Endothelial cell of umbilical vein (primary cell): ENCODE data around the gene IL6R. TPM values are rescaled to one million over a fixed set of nuclear protein-coding genes. Genes with fewer than 3 reads are reported as not detected.

ENCODE experiments used
- BruUV-seq: library from RNA; stranded (reverse); fragments of 400-500 nt; replicated peaks from 2 replicates; lab custom pipeline; 2021; lab: Mats Ljungman, UMichigan
- CTCF ChIA-PET: fragments of 300-600, 350-600 bp; sonication (Branson Sonifier 250); formaldehyde crosslinking; loops from one replicate; lab custom pipeline; 2021; ENCODE audit warnings: antibody characterized with exemption, inconsistent platforms; lab: Charles Lee
- POLR2A ChIA-PET: fragments of 300-600, 350-600 bp; sonication (Branson Sonifier 250); formaldehyde crosslinking; loops from one replicate; lab custom pipeline; 2021; ENCODE audit warnings: antibody characterized with exemption, inconsistent platforms; lab: Charles Lee
- DNase-seq: peaks from one replicate; pipeline ENCODE4 v3.0.0-alpha.2; 2011; ENCODE audit warnings: low read depth, low spot score
- FAIRE-seq: peaks from 2 replicates; lab custom pipeline; 2011; peaks lifted over from hg19 to GRCh38; lab: Jason Lieb, UNC
- H2AFZ ChIP-seq: 2 replicates; pipeline ENCODE4 v1.6.0; 2012; ENCODE audit warnings: low read depth, low read length, control low read depth, inconsistent platforms
- H3K27ac ChIP-seq: 2 replicates; pipeline ENCODE4 v1.5.1; 2011; ENCODE audit warnings: low read depth, mild to moderate bottlenecking, control low read depth, low read length, moderate library complexity; ENCODE audit not compliant: insufficient read depth
- H3K27me3 ChIP-seq, 2 experiments: 2 replicates each; pipeline versions ENCODE4 v1.6.0 to v1.6.1; 2011; ENCODE audit warnings: low read length in 2 of 2, mixed read lengths in 1 of 2; ENCODE audit not compliant: control insufficient read depth in 2 of 2, insufficient read depth in 2 of 2
- H3K36me3 ChIP-seq, 2 experiments: 2 replicates in 1 of 2; 3 replicates in 1 of 2; pipeline ENCODE4 v1.5.1; 2011; ENCODE audit warnings: low read length in 2 of 2, mild to moderate bottlenecking in 1 of 2, moderate library complexity in 1 of 2; ENCODE audit not compliant: control insufficient read depth in 2 of 2, insufficient read depth in 2 of 2; ENCODE audit errors: extremely low read depth in 1 of 2
- H3K4me1 ChIP-seq: 3 replicates; pipeline ENCODE4 v1.5.1; 2011; ENCODE audit warnings: mild to moderate bottlenecking, low read length; ENCODE audit not compliant: control insufficient read depth, insufficient read depth; ENCODE audit errors: extremely low read depth
- H3K4me2 ChIP-seq: 2 replicates; pipeline ENCODE4 v1.6.1; 2011; ENCODE audit warnings: low read length, control low read depth, mixed read lengths; ENCODE audit not compliant: insufficient read depth
- H3K4me3 ChIP-seq, 3 experiments: fragments of 200-600 bp in 1 of 3; sonication (generic), shearing (Covaris generic) in 1 of 3; replicated peaks in 1 of 3; 2 replicates each; pipeline ENCODE4 v1.5.1; 2011 to 2016; ENCODE audit warnings: control low read depth in 3 of 3, low read length in 3 of 3, mild to moderate bottlenecking in 2 of 3, inconsistent platforms in 1 of 3, low read depth in 1 of 3, moderate library complexity in 1 of 3; ENCODE audit not compliant: insufficient read depth in 1 of 3
- H3K79me2 ChIP-seq: 2 replicates; pipeline ENCODE4 v1.6.0; 2012; ENCODE audit warnings: low read length, inconsistent platforms; ENCODE audit not compliant: control insufficient read depth, insufficient read depth
- H3K9ac ChIP-seq: replicated peaks from 2 replicates; pipeline ENCODE3; 2011; ENCODE audit warnings: low read length, control low read depth; ENCODE audit not compliant: insufficient read depth; ENCODE audit errors: extremely low read depth
- H3K9me1 ChIP-seq: replicated peaks from 3 replicates; pipeline ENCODE4 v1.6.0; 2011; ENCODE audit warnings: mild to moderate bottlenecking, low read length; ENCODE audit not compliant: control insufficient read depth, insufficient read depth; ENCODE audit errors: extremely low read depth
- H3K9me3 ChIP-seq: replicated peaks from 2 replicates; pipeline ENCODE4 v1.5.1; 2012; ENCODE audit warnings: low read length, inconsistent platforms; ENCODE audit not compliant: control insufficient read depth, insufficient read depth
- H4K20me1 ChIP-seq: replicated peaks from 2 replicates; pipeline ENCODE3; 2011; ENCODE audit warnings: mild to moderate bottlenecking, low read length; ENCODE audit not compliant: control insufficient read depth, insufficient read depth; ENCODE audit errors: extremely low read depth
- CTCF ChIP-seq, 2 donors: IDR thresholded peaks; 1 replicate in 1 of 2; 2 replicates in 1 of 2; pipeline ENCODE4 v1.5.1; 2011; ENCODE audit warnings: low read length in 2 of 2, mild to moderate bottlenecking in 2 of 2, moderate library complexity in 2 of 2, control low read depth in 1 of 2, inconsistent platforms in 1 of 2, low read depth in 1 of 2; ENCODE audit not compliant: insufficient read depth in 1 of 2; ENCODE audit errors: extremely low read depth in 1 of 2
- EZH2 ChIP-seq: IDR thresholded peaks from 2 replicates; pipeline ENCODE4 v1.6.1; 2012; ENCODE audit warnings: borderline replicate concordance, low read depth, mild to moderate bottlenecking, moderate library complexity, low read length, inconsistent platforms; ENCODE audit not compliant: severe bottlenecking
- FOS ChIP-seq: IDR thresholded peaks from 2 replicates; pipeline ENCODE4 v1.6.1; 2011; ENCODE audit warnings: mild to moderate bottlenecking, low read length, moderate library complexity, borderline replicate concordance; ENCODE audit not compliant: insufficient read depth
- GATA2 ChIP-seq: IDR thresholded peaks from 2 replicates; pipeline ENCODE4 v1.7.0; 2011; ENCODE audit warnings: low read depth, mild to moderate bottlenecking, moderate library complexity, mixed read lengths, low read length; ENCODE audit not compliant: insufficient read length, insufficient read depth
- JUN ChIP-seq: IDR thresholded peaks from 2 replicates; pipeline ENCODE4 v1.6.1; 2011; ENCODE audit warnings: borderline replicate concordance, low read depth; ENCODE audit not compliant: insufficient read length, insufficient read depth
- MYC ChIP-seq: IDR thresholded peaks from one replicate; pipeline ENCODE4 v1.6.1; 2011; ENCODE audit warnings: mild to moderate bottlenecking, low read depth, low read length
- POLR2A ChIP-seq: IDR thresholded peaks from 2 replicates; pipeline ENCODE4 v1.6.1; 2012; ENCODE audit warnings: low read depth, mild to moderate bottlenecking, control low read depth, low read length
- POLR2AphosphoS5 ChIP-seq: IDR thresholded peaks from 2 replicates; pipeline ENCODE4 v1.6.1; 2012; ENCODE audit warnings: low read depth, mild to moderate bottlenecking, control low read depth, low read length, moderate library complexity; ENCODE audit not compliant: insufficient read depth
- dilution Hi-C: fragments of 300-500 bp; cut with MboI; formaldehyde crosslinking; loops from one replicate; pipeline ENCODE4 v1.15.0; 2019; ENCODE audit warnings: low sequenced_read_pairs; ENCODE audit not compliant: extremely low pct_ligation_motif_present
- intact Hi-C: fragments of 100-400 bp; cut with micrococcal nuclease; formaldehyde crosslinking; loops from one replicate; pipeline ENCODE4 v1.10.0; 2022
- polyA plus RNA-seq, 4 experiments: library from polyadenylated mRNA; depleted of rRNA in 3 of 4; stranded (reverse) in 3 of 4; unstranded in 1 of 4; fragments of >200 nt; gene quantifications; 2 replicates each; pipeline versions ENCODE4 v1.2.1 to v1.2.3, GENCODE V29; 2011 to 2012; ENCODE audit warnings: missing spikeins in 1 of 4
- total RNA-seq: library from RNA; stranded (reverse); gene quantifications from 2 replicates; pipeline ENCODE4 v1.2.3, GENCODE V29; 2021

IL6R gene
- total and polyA plus RNA-seq, 2 donors (not counting 3 experiments of a cell fraction or from before 2014, with no cell fraction given), result 4.8 to 5.1 TPM

GRCh38 chr1:154422521-154422920 lies 17.4 kb downstream of the IL6R start:
- no peak for DNase-seq
- BruUV-seq, result no TSS peak
- Histone ChIP-seq H3K9me1 (no peaks in the 10 kb centered on the region), H4K20me1 (no peaks in the 10 kb centered on the region), H3K4me1 (peaks cover 43% of the 10 kb centered on the region), H3K9ac (no peak overlapping the region), H3K36me3 (no peaks in the 10 kb centered on the region), H2AFZ (no peak overlapping the region), H3K27me3 (no peaks in the 10 kb centered on the region), H3K4me2 (no peak overlapping the region), H3K79me2 (no peaks in the 10 kb centered on the region), H3K27ac (no peak overlapping the region), H3K9me3 (no peaks in the 10 kb centered on the region), H3K4me3 (no peak overlapping the region)
- POLR2A ChIA-PET, result interaction anchor here (0.6 kb wide), 1 partner anchor 75 kb away, joined by 3 read pairs; no protein-coding TSS in a partner anchor
- FAIRE-seq, result no peak
- dilution Hi-C loops (no loop called here), intact Hi-C loops (loop anchor here (5.0 kb wide), 2 partner anchors 40 to 135 kb away; partner anchors contain the start of gene UBE2Q1)
- CTCF ChIA-PET, result interaction anchor here (3.8 kb wide), 1 partner anchor 58 kb away, joined by 19 read pairs; no protein-coding TSS in a partner anchor
- TF ChIP-seq POLR2AphosphoS5 (no peak), MYC (no peak), POLR2A (no peak), GATA2 (no peak), CTCF (IDR thresholded peaks at IDR 0.05; ENCODE audit: extremely low read depth in 1 of 2, insufficient read depth in 1 of 2, low read depth in 1 of 2, low read length in 2 of 2) (no peak), FOS (no peak), EZH2 (no peak), JUN (no peak)
